H1 (cell line): ENCODE data around the gene DPPA5. TPM values are rescaled to one million over a fixed set of nuclear protein-coding genes. Genes with fewer than 3 reads are reported as not detected.

ENCODE experiments used
- CTCF ChIA-PET: fragments of 300-600 bp; sonication (Branson Sonifier 250); formaldehyde crosslinking; loops from one replicate; lab custom pipeline; 2021; ENCODE audit not compliant: partially characterized antibody; lab: Charles Lee
- POLR2A ChIA-PET: fragments of 300-600 bp; sonication (Branson Sonifier 250); formaldehyde crosslinking; loops from one replicate; lab custom pipeline; 2021; ENCODE audit warnings: inconsistent platforms; ENCODE audit not compliant: partially characterized antibody; lab: Charles Lee
- DNase-seq, 2 experiments: peaks; one replicate each; pipeline versions ENCODE4 v3.0.0 to v3.0.0-alpha.2; 2010 to 2022; ENCODE audit warnings: low spot score in 2 of 2, low read depth in 1 of 2, mixed read lengths in 1 of 2
- FAIRE-seq: peaks from 2 replicates; lab custom pipeline; 2011; peaks lifted over from hg19 to GRCh38; lab: Jason Lieb, UNC
- H2AFZ ChIP-seq: 2 replicates; pipeline ENCODE4 v1.8.1; 2012; ENCODE audit warnings: low read length, inconsistent platforms
- H2AK5ac ChIP-seq: 2 replicates; pipeline ENCODE4 v1.6.1; 2013; ENCODE audit warnings: low read depth, low read length
- H2BK120ac ChIP-seq: replicated peaks from 2 replicates; pipeline ENCODE3; 2013; ENCODE audit warnings: low read depth, low read length, inconsistent platforms
- H2BK12ac ChIP-seq: 2 replicates; pipeline ENCODE4 v1.6.1; 2013; ENCODE audit warnings: low read depth, low read length
- H2BK15ac ChIP-seq: 2 replicates; pipeline ENCODE4 v1.6.1; 2013; ENCODE audit warnings: low read length
- H2BK20ac ChIP-seq: 2 replicates; pipeline ENCODE4 v1.6.1; 2013; ENCODE audit warnings: low read length
- H2BK5ac ChIP-seq: 2 replicates; pipeline ENCODE4 v1.6.1; 2013; ENCODE audit warnings: low read depth, low read length
- H3K14ac ChIP-seq: 2 replicates; pipeline ENCODE4 v1.6.1; 2013; ENCODE audit warnings: inconsistent platforms; ENCODE audit not compliant: insufficient read length
- H3K18ac ChIP-seq: 2 replicates; pipeline ENCODE4 v1.6.1; 2013; ENCODE audit warnings: low read length; ENCODE audit errors: extremely low read depth
- H3K23ac ChIP-seq: 2 replicates; pipeline ENCODE4 v1.6.1; 2013; ENCODE audit warnings: inconsistent platforms; ENCODE audit not compliant: insufficient read length
- H3K23me2 ChIP-seq: 2 replicates; pipeline ENCODE4 v1.6.1; 2013; ENCODE audit warnings: low read depth, low read length
- H3K27ac ChIP-seq: 2 replicates; pipeline ENCODE4 v1.6.1; 2011; ENCODE audit warnings: low read depth, low read length, inconsistent platforms
- H3K27me3 ChIP-seq, 4 experiments: replicated peaks in 1 of 4; 1 replicate in 1 of 4; 2 replicates in 3 of 4; pipeline versions ENCODE4 v1.6.1 to v1.8.1; 2011 to 2013; ENCODE audit warnings: low read length in 3 of 4, mild to moderate bottlenecking in 3 of 4, inconsistent platforms in 2 of 4, mixed read lengths in 2 of 4, moderate library complexity in 1 of 4; ENCODE audit not compliant: control insufficient read depth in 3 of 4, insufficient read depth in 3 of 4; ENCODE audit errors: extremely low read depth in 1 of 4
- H3K36me3 ChIP-seq, 4 experiments: 2 replicates each; pipeline versions ENCODE4 v1.6.1 to v1.8.1; 2011 to 2013; ENCODE audit warnings: mild to moderate bottlenecking in 4 of 4, low read length in 3 of 4, moderate library complexity in 2 of 4, control low read depth in 1 of 4, inconsistent platforms in 1 of 4; ENCODE audit not compliant: insufficient read depth in 4 of 4, control insufficient read depth in 2 of 4
- H3K4ac ChIP-seq: replicated peaks from 2 replicates; pipeline ENCODE3; 2013; ENCODE audit warnings: low read length, low read depth, mixed read lengths, inconsistent platforms; ENCODE audit not compliant: insufficient read length
- H3K4me1 ChIP-seq, 4 experiments: replicated peaks in 1 of 4; 1 replicate in 1 of 4; 2 replicates in 3 of 4; pipeline versions ENCODE4 v1.6.1 to v1.8.1; 2011 to 2013; ENCODE audit warnings: low read length in 3 of 4, inconsistent platforms in 2 of 4, mixed read lengths in 1 of 4; ENCODE audit not compliant: insufficient read depth in 4 of 4, control insufficient read depth in 3 of 4
- H3K4me2 ChIP-seq, 2 experiments: 2 replicates each; pipeline versions ENCODE4 v1.6.1 to v1.8.1; 2011 to 2013; ENCODE audit warnings: low read depth in 2 of 2, low read length in 2 of 2, control low read depth in 1 of 2, inconsistent platforms in 1 of 2, mild to moderate bottlenecking in 1 of 2; ENCODE audit not compliant: insufficient read depth in 1 of 2
- H3K4me3 ChIP-seq, 4 experiments: fragments of 200-600, 300-600 bp in 1 of 4; sonication (generic), shearing (Covaris generic), sonication (Bioruptor Twin) in 1 of 4; 2 replicates each; pipeline versions ENCODE4 v1.5.1 to v1.8.1; 2011 to 2016; ENCODE audit warnings: low read length in 4 of 4, low read depth in 3 of 4, control low read depth in 2 of 4, inconsistent platforms in 2 of 4, mild to moderate bottlenecking in 2 of 4, mixed read lengths in 1 of 4, moderate library complexity in 1 of 4; ENCODE audit not compliant: insufficient read depth in 2 of 4; ENCODE audit errors: extremely low read depth in 1 of 4
- H3K56ac ChIP-seq: replicated peaks from 2 replicates; pipeline ENCODE3; 2013; ENCODE audit warnings: low read depth, mild to moderate bottlenecking, mixed read lengths, low read length, inconsistent platforms; ENCODE audit not compliant: insufficient read length
- H3K79me1 ChIP-seq: 2 replicates; pipeline ENCODE4 v1.6.1; 2013; ENCODE audit warnings: low read depth, low read length, control low read depth
- H3K79me2 ChIP-seq, 2 experiments: 2 replicates each; pipeline versions ENCODE4 v1.6.1 to v1.8.1; 2012 to 2013; ENCODE audit warnings: low read length in 2 of 2, mild to moderate bottlenecking in 2 of 2, inconsistent platforms in 1 of 2; ENCODE audit not compliant: insufficient read depth in 2 of 2, control insufficient read depth in 1 of 2
- H3K9ac ChIP-seq, 4 experiments: replicated peaks in 1 of 4; 1 replicate in 1 of 4; 2 replicates in 3 of 4; pipeline versions ENCODE4 v1.6.1 to v1.8.1; 2011 to 2013; ENCODE audit warnings: low read depth in 3 of 4, low read length in 3 of 4, control low read depth in 2 of 4, mild to moderate bottlenecking in 2 of 4, moderate library complexity in 2 of 4, inconsistent platforms in 1 of 4; ENCODE audit errors: extremely low read depth in 1 of 4
- H3K9me3 ChIP-seq, 2 experiments: 2 replicates each; pipeline versions ENCODE4 v1.6.1 to v1.8.1; 2012 to 2013; ENCODE audit warnings: mild to moderate bottlenecking in 2 of 2, moderate library complexity in 2 of 2, control low read depth in 1 of 2, inconsistent platforms in 1 of 2, low read depth in 1 of 2, low read length in 1 of 2, mixed read lengths in 1 of 2; ENCODE audit not compliant: insufficient read depth in 2 of 2
- H4K20me1 ChIP-seq, 2 experiments: replicated peaks in 1 of 2; 2 replicates each; pipeline versions ENCODE3 to v1.8.1; 2011 to 2013; ENCODE audit warnings: inconsistent platforms in 2 of 2, low read length in 2 of 2, mild to moderate bottlenecking in 1 of 2; ENCODE audit not compliant: insufficient read depth in 2 of 2, control insufficient read depth in 1 of 2
- H4K5ac ChIP-seq: 2 replicates; pipeline ENCODE4 v1.6.1; 2013; ENCODE audit warnings: low read length, low read depth, mixed read lengths, inconsistent platforms; ENCODE audit not compliant: insufficient read length
- H4K8ac ChIP-seq: 2 replicates; pipeline ENCODE4 v1.8.0; 2013; ENCODE audit warnings: mild to moderate bottlenecking, moderate library complexity, low read length, inconsistent platforms; ENCODE audit not compliant: insufficient read depth; ENCODE audit errors: extremely low read depth
- H4K91ac ChIP-seq: replicated peaks from 2 replicates; pipeline ENCODE3; 2013; ENCODE audit warnings: low read length, mixed read lengths, inconsistent platforms; ENCODE audit not compliant: insufficient read length
- BACH1 ChIP-seq: IDR thresholded peaks from 2 replicates; pipeline ENCODE4 v1.6.1; 2012; ENCODE audit warnings: low read length, improper control_type of control experiment
- BCL11A ChIP-seq, 2 experiments: IDR thresholded peaks; one replicate each; pipeline ENCODE4 v1.6.1; 2011; ENCODE audit warnings: low read depth in 2 of 2, low read length in 2 of 2, mild to moderate bottlenecking in 2 of 2
- CBX5 ChIP-seq: fragments of 300-800, 300-1000 bp; sonication (generic); IDR thresholded peaks from 2 replicates; pipeline ENCODE4 v1.7.1; 2016; ENCODE audit warnings: antibody characterized with exemption, low read length, low read depth
- JUND ChIP-seq: IDR thresholded peaks from 2 replicates; pipeline ENCODE4 v1.6.1; 2011; ENCODE audit warnings: mild to moderate bottlenecking, improper control_type of control experiment, low read length
- POU5F1 ChIP-seq: IDR thresholded peaks from 2 replicates; pipeline ENCODE4 v1.6.1; 2011; ENCODE audit warnings: low read depth, mild to moderate bottlenecking, low read length, moderate library complexity
- RBBP5 ChIP-seq: IDR thresholded peaks from 2 replicates; pipeline ENCODE4 v1.7.1; 2012; ENCODE audit warnings: low read depth, mild to moderate bottlenecking, inconsistent platforms, low read length, moderate library complexity, borderline replicate concordance
- SIRT6 ChIP-seq: IDR thresholded peaks from one replicate; pipeline ENCODE4 v1.7.1; 2012; ENCODE audit warnings: low read length, inconsistent platforms
- TBP ChIP-seq: IDR thresholded peaks from 2 replicates; pipeline ENCODE4 v1.6.1; 2011; ENCODE audit warnings: low read depth, low read length, improper control_type of control experiment
- WGBS, 2 experiments: shearing (Covaris generic) in 1 of 2; methylation state at CpG; one replicate each; pipeline versions ENCODE4 v1.1.6 to v1.1.7; 2013 to 2015; ENCODE audit warnings: low lambda C conversion rate in 2 of 2, mixed read lengths in 2 of 2, inconsistent platforms in 1 of 2, low coverage in 1 of 2, missing lambda C conversion rate in 1 of 2; ENCODE audit not compliant: insufficient replicate concordance in 2 of 2, insufficient coverage in 1 of 2, insufficient read length in 1 of 2; ENCODE audit errors: extremely low coverage in 1 of 2, missing lambda C conversion rate in 1 of 2; 5-methylcytosine and 5-hydroxymethylcytosine counted together
- polyA plus RNA-seq, 7 experiments: library from polyadenylated mRNA; depleted of rRNA in 3 of 7; stranded (reverse) in 5 of 7; unstranded in 2 of 7; fragments of >200 nt in 5 of 7; fragments of 200-250 nt in 2 of 7; gene quantifications; 1 replicate in 5 of 7; 2 replicates in 1 of 7; 4 replicates in 1 of 7; pipeline versions ENCODE4 v1.2.1 to v1.2.3, GENCODE V29; 2011 to 2013; ENCODE audit warnings: missing spikeins in 2 of 7, mixed read lengths in 2 of 7
- total RNA-seq: library from RNA; stranded (reverse); fragmentation: NEBNext Ultra II Directional; extraction: Animal tissue kit (Norgen Biotek cat#: 25700); gene quantifications from 2 replicates; pipeline ENCODE4 v1.2.1, GENCODE V29; 2021
- TF ChIP-seq, protein P1 (sequence below): IDR thresholded peaks from 2 replicates; pipeline ENCODE4 v1.6.1; 2012; ENCODE audit warnings: inconsistent platforms

The DPPA5 gene
- total and polyA plus RNA-seq, 2 of the 8 experiments (the other 6 are each of a cell fraction or from before 2014, with no cell fraction given) = 2.0 to 2.9 TPM

DNA sequence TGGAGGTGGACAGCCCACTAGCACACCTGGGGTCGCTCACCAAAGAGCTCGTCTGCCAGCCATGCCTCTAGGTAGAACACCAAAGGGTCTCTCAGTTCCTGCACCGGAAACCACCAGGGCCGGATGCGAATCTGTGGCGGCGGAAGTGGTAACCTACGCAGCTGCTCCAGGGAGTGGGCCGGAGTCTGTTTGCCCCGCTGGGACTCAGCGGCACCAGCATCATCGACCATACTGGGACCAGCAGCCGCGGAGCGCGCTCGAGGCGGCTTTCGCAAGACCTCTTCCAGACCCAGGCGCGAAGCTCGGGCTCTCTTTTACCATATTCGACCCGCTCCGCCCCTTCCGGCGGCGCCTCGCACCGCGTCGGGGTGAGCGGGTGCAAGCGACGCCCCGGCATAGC lies 15.5 kb upstream of the DPPA5 start, which contains the start of gene OOEP:
Gene OOEP (minus strand): TSS at position 335 of the 400 bp plus-strand sequence. CDS start 105 bp downstream, at position 230.
- Histone ChIP-seq H3K9ac (no peak within 1 kb of the TSS), H2AFZ (peak within 1 kb of the TSS; percentile 10; the same call in 1 of the 2 replicates), H3K23ac (no peak within 1 kb of the TSS), H4K5ac (no peak within 1 kb of the TSS), H4K20me1 (no peaks in the 10 kb centered on the region), H2BK20ac (peak within 1 kb of the TSS; percentile 40; the same call in 1 of the 2 replicates), H3K79me1 (no peaks in the 10 kb centered on the region), H2BK5ac (no peak within 1 kb of the TSS), H3K56ac (no peak within 1 kb of the TSS), H3K4me1 (peaks cover 0 to 6% (median 2%) of the 10 kb centered on the region in 4 experiments; a peak in 3 of 7 replicates), H2BK120ac (peak within 1 kb of the TSS; percentile 59), H2AK5ac (no peak within 1 kb of the TSS), H3K4me3 (no peak within 1 kb of the TSS), H2BK15ac (no peak within 1 kb of the TSS), H4K91ac (no peak within 1 kb of the TSS), H3K23me2 (no peaks in the 10 kb centered on the region), H3K36me3 (no peaks in the 10 kb centered on the region), H2BK12ac (peak within 1 kb of the TSS; percentile 60; the same call in 1 of the 2 replicates), H4K8ac (no peak within 1 kb of the TSS), H3K18ac (peak within 1 kb of the TSS; percentile 32; the same call in 1 of the 2 replicates), H3K27ac (no peak within 1 kb of the TSS), H3K79me2 (no peaks in the 10 kb centered on the region), H3K9me3 (peaks cover 0 to 4% of the 10 kb centered on the region in 2 experiments; a peak in 1 of 4 replicates), H3K4ac (no peak within 1 kb of the TSS)
- 97% methylated on average over 36 of the region's 36 CpGs; no CpG with 5 or more reads in 1 of the 2 experiments for WGBS, 2 experiments
- DNase-seq (no peak), FAIRE-seq (no peak)
- ChIA-PET CTCF (interaction anchor here (1.6 to 1.9 kb wide), 2 partner anchors 42 to 43 kb away, joined by 4 to 6 read pairs; no protein-coding TSS in a partner anchor), POLR2A (no interaction called here)
- TF ChIP-seq CBX5 (no peak), RBBP5 (no peak), BACH1 (no peak), BCL11A (IDR thresholded peaks at IDR 0.05; ENCODE audit: low read depth in 2 of 2, low read length in 2 of 2) (no peak), POU5F1 (no peak), SIRT6 (no peak), TBP (no peak), JUND (no peak)
- TF ChIP-seq, protein P1, sequence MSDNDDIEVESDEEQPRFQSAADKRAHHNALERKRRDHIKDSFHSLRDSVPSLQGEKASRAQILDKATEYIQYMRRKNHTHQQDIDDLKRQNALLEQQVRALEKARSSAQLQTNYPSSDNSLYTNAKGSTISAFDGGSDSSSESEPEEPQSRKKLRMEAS = no peak
- TF ChIP-seq, all 59 proteins: peak for 0
- no peak within 1 kb of the TSS for H3K14ac ChIP-seq
- H3K4me2 ChIP-seq = no peak within 1 kb of the TSS
- H3K27me3 ChIP-seq = no peaks in the 10 kb centered on the region
